RCC 7860 (cell line): ENCODE results near the gene TMEM163.
"Not testable (repeated sequence)": the region's sequence is repeated elsewhere in the genome, so short reads cannot be mapped to it uniquely, and the experiment has no call there.

Source experiments
- DNase-seq: peaks from one replicate; pipeline ENCODE4 v3.0.0-alpha.2; 2015; ENCODE audit warnings: low spot score
- FAIRE-seq: peaks from 2 replicates; lab custom pipeline; 2012; peaks lifted over from hg19 to GRCh38; lab: Jason Lieb, UNC

TMEM163 gene

DNA sequence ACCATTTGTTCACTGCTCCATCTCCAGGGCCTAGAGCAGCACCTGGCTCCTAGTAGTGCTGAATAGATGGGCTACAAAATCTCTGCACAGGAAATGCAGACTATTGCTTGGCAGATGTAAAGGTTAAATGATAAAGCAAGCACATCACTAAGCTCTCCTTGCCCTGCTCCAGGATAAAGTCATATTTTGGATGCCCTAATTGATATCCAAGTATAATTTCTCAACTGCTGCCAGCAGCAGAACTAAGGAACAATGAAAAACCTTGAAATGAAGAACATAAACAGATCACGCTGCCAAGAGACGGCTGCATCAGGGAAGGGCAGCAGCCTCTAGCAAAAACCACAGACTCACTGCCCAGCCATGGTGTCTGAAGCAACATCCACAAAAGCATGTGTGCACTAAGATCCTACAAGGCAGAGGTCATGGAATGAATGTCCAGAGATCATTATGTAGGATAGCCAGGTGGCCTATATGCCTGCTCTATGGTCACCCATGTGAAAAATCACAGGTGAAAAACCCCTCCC lies 134.7 kb downstream of the TMEM163 start:
- DNase-seq = no peak
- no peak for FAIRE-seq

GRCh38 chr2:134583462-134583861 lies 135.3 kb downstream of the TMEM163 start:
- FAIRE-seq = no peak
- DNase-seq = no peak

DNA sequence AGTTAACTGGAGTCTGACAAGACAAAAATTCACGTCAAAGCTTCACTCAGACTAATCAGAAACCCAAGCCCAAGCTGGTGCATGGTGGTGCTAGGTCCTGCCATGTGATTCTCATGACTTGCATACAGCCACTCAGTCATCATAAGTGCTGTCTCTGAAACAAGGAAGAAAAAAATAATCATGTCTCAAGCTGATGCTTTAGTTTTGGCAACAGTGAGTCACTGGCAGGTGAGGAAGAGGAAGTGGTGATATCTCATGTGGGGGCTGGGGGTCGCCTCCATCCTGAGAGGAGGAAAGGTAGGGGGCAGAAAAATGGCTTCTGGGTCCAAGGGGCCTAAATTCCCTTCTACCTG lies 136.3 kb downstream of the TMEM163 start:
- DNase-seq = no peak

GRCh38 chr2:134581877-134582546 lies 136.8 kb downstream of the TMEM163 start:
- no peak for FAIRE-seq
- DNase-seq = no peak

More for the DNA sequence above, 136.3 kb downstream of the TMEM163 start:
- no peak for FAIRE-seq

GRCh38 chr2:134578316-134578715 lies 140.5 kb downstream of the TMEM163 start:
- DNase-seq (no peak), FAIRE-seq (no peak)

DNA sequence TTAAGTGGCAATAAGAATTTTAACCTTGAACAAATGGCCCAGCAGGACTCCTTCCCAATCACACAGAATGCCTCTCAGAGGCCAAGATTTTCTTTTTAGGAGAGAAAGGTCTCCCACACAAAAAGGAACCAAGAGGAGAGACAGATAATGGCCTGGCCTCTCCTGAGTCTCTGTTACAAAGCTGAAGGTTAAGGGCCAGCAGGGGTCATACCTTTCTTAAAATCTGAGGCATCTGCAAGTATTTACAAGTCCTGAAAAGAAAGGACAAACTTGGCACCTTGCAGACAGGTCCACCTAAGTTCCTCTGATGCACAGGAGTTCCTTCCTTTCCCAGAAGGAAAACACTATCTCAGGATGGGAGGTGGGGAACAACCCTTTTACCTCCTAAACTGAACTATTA lies 142.3 kb downstream of the TMEM163 start:
- no peak for FAIRE-seq

GRCh38 chr2:134575888-134576287 lies 142.9 kb downstream of the TMEM163 start:
- no peak for DNase-seq
- no peak for FAIRE-seq

More for the DNA sequence above, 142.3 kb downstream of the TMEM163 start:
- no peak for DNase-seq

- FAIRE-seq = no peak
- no peak for DNase-seq
Measured at GRCh38 chr2:134574611-134575330, 144.0 kb downstream of the TMEM163 start.

- FAIRE-seq = no peak
Measured at GRCh38 chr2:134573724-134574123, 145.1 kb downstream of the TMEM163 start.

GRCh38 chr2:134573085-134573370 lies 145.8 kb downstream of the TMEM163 start:
- DNase-seq (no peak), FAIRE-seq (no peak)

More at GRCh38 chr2:134573724-134574123, 145.1 kb downstream of the TMEM163 start:
- no peak for DNase-seq

GRCh38 chr2:134572314-134573084 lies 146.3 kb downstream of the TMEM163 start:
- FAIRE-seq (no peak), DNase-seq (no peak)

GRCh38 chr2:134570676-134571075 lies 148.1 kb downstream of the TMEM163 start:
- DNase-seq = no peak
- no peak for FAIRE-seq

GRCh38 chr2:134568413-134568812 lies 150.4 kb downstream of the TMEM163 start:
- FAIRE-seq = no peak
- no peak for DNase-seq

GRCh38 chr2:134567666-134568065 lies 151.1 kb downstream of the TMEM163 start:
- no peak for DNase-seq
- FAIRE-seq = no peak

DNA sequence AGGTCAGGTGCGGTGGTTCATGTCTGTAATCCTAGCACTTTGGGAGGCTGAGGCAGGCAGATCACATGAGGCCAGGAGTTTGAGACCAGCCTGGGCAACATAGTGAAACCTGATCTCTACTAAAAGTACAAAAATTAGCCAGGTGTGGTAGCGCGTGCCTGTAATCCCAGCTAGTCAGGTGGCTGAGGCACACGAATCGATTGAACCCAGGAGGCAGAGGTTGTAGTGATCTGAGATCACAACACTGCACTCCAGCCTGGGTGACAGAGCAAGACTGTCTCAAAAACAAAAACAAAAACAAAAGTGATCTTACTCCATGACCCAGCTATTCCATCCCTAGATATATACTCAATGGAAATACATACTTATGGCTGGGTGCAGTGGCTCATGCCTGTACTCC lies 153.8 kb downstream of the TMEM163 start:
- FAIRE-seq = not testable (repeated sequence)

DNA sequence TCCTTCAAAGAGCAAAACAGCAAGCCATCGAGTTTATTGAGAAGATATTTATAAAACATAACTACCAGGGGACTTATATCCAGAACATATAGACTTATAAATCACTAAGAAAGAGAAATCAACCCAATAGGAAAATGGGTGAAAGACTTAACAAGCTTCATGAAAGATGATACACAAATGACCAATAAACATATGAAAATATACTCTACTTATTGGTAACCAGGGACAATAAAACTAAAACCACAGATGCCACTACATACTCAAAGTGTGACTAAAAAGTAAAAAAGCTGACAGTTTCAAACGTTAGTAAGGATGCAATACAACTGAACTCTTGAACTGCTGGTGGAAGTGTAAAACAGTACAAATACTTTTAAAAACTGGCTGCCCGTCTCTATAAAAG lies 154.3 kb downstream of the TMEM163 start:
- no peak for FAIRE-seq
- DNase-seq = no peak

More for the DNA sequence above, 153.8 kb downstream of the TMEM163 start:
- not testable (repeated sequence) for DNase-seq

- FAIRE-seq = no peak
- no peak for DNase-seq
Measured at GRCh38 chr2:134558208-134558830, 160.5 kb downstream of the TMEM163 start.

- DNase-seq (no peak), FAIRE-seq (no peak)
Measured at GRCh38 chr2:134555411-134555810, 163.4 kb downstream of the TMEM163 start.

- DNase-seq (no peak), FAIRE-seq (no peak)
Measured at GRCh38 chr2:134553657-134554056, 165.1 kb downstream of the TMEM163 start.

GRCh38 chr2:134550566-134551164 lies 168.1 kb downstream of the TMEM163 start:
- no peak for FAIRE-seq
- DNase-seq = no peak

DNA sequence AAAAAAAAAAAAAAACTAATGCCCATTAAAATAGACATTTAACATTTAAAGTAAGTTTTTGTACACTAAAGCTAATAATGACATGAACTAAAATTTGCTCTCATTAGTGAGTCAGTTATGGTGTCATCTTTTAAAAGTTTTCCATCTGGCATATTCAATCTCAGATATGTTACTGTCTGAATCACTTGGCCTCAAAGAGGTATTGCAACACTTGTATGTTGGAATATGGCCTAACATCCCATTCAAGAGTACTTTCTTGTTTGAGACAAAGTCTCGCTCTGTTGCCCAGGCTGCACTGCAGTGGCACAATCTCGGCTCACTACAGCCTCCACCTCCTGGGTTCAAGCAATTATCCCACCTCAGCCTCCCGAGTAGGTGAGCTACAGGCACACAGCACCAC lies 169.7 kb downstream of the TMEM163 start:
- no peak for DNase-seq
- FAIRE-seq = peak; percentile 38
